ENCODE measurements around the gene SETDB1. TPM values are rescaled to one million over a fixed set of nuclear protein-coding genes. Genes with fewer than 3 reads are reported as not detected.

Gene SETDB1
- polyA plus RNA-seq, 1 donor from 2014 or later, result 39.1 TPM

DNA sequence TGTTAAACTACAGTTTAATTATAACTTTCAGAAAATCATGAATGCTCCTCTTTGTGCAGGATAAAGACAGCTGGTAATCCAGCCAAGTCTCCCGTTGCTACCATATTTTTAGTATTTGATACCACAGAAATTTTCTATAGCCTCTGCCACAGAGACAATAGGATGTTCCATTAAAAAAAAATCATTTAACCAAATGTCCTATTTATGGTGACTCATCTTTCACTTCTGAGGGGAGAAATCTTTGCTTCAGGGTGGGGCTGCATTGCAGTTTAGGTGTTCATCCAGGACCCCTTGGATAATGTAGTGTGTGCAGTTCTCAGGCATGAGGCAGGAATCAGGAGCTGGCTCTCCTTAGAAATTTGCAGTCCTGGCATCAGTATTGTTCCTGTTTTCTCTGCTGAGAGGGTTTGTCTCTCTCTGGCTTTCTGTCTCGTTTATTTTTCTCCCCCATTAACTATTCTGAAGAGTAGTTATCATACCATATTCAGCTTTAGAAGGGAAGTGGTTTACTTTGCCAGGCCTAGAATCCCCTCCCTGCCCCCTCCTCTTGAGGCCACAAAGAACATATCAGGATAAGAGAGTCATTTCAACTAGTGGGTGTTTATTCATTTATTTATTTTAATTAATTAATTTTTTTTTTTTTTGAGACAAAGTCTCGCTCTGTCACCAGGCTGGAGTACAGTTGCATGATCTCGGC, 85.1 kb downstream of the SETDB1 start:
- no peaks in the 10 kb centered on the region for H4K20me1 ChIP-seq (ENCODE audit: insufficient read depth)
- TF ChIP-seq, protein P1, sequence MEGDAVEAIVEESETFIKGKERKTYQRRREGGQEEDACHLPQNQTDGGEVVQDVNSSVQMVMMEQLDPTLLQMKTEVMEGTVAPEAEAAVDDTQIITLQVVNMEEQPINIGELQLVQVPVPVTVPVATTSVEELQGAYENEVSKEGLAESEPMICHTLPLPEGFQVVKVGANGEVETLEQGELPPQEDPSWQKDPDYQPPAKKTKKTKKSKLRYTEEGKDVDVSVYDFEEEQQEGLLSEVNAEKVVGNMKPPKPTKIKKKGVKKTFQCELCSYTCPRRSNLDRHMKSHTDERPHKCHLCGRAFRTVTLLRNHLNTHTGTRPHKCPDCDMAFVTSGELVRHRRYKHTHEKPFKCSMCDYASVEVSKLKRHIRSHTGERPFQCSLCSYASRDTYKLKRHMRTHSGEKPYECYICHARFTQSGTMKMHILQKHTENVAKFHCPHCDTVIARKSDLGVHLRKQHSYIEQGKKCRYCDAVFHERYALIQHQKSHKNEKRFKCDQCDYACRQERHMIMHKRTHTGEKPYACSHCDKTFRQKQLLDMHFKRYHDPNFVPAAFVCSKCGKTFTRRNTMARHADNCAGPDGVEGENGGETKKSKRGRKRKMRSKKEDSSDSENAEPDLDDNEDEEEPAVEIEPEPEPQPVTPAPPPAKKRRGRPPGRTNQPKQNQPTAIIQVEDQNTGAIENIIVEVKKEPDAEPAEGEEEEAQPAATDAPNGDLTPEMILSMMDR (IDR thresholded peaks at IDR 0.05; ENCODE audit: poor library complexity, severe bottlenecking), result no peak
- TF ChIP-seq SMC3 (conservative IDR thresholded peaks at IDR 0.05; ENCODE audit: poor library complexity) (no peak), TAF1 (IDR thresholded peaks at IDR 0.05; ENCODE audit: low read depth) (no peak), MXI1 (conservative IDR thresholded peaks at IDR 0.05; ENCODE audit: poor library complexity, severe bottlenecking) (no peak), POLR2AphosphoS5 (IDR thresholded peaks at IDR 0.05) (no peak), EP300 (conservative IDR thresholded peaks at IDR 0.05; ENCODE audit: poor library complexity, severe bottlenecking) (no peak), EZH2 (IDR thresholded peaks at IDR 0.05; ENCODE audit: borderline replicate concordance, insufficient read depth, low read length, poor library complexity, severe bottlenecking) (no peak), RAD21 (conservative IDR thresholded peaks at IDR 0.05) (no peak)
- TF ChIP-seq, protein P2, sequence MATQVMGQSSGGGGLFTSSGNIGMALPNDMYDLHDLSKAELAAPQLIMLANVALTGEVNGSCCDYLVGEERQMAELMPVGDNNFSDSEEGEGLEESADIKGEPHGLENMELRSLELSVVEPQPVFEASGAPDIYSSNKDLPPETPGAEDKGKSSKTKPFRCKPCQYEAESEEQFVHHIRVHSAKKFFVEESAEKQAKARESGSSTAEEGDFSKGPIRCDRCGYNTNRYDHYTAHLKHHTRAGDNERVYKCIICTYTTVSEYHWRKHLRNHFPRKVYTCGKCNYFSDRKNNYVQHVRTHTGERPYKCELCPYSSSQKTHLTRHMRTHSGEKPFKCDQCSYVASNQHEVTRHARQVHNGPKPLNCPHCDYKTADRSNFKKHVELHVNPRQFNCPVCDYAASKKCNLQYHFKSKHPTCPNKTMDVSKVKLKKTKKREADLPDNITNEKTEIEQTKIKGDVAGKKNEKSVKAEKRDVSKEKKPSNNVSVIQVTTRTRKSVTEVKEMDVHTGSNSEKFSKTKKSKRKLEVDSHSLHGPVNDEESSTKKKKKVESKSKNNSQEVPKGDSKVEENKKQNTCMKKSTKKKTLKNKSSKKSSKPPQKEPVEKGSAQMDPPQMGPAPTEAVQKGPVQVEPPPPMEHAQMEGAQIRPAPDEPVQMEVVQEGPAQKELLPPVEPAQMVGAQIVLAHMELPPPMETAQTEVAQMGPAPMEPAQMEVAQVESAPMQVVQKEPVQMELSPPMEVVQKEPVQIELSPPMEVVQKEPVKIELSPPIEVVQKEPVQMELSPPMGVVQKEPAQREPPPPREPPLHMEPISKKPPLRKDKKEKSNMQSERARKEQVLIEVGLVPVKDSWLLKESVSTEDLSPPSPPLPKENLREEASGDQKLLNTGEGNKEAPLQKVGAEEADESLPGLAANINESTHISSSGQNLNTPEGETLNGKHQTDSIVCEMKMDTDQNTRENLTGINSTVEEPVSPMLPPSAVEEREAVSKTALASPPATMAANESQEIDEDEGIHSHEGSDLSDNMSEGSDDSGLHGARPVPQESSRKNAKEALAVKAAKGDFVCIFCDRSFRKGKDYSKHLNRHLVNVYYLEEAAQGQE (IDR thresholded peaks at IDR 0.05; ENCODE audit: borderline replicate concordance), result no peak
- no peaks in the 10 kb centered on the region for H3F3A ChIP-seq (ENCODE audit: insufficient read depth, low read length, poor library complexity, severe bottlenecking)
- no peaks in the 10 kb centered on the region for H3K27me3 ChIP-seq (ENCODE audit: insufficient read depth, low read depth, low read length)
- H3K27ac ChIP-seq (ENCODE audit: low read length), result no peak overlapping the region
- H3K79me2 ChIP-seq (replicated peaks; ENCODE audit: insufficient read depth, low read length), result peaks cover 6% of the 10 kb centered on the region
- no peak overlapping the region for H3K4me3 ChIP-seq (ENCODE audit: low read length)
- no peak overlapping the region for H3K4me2 ChIP-seq (ENCODE audit: low read length)
- no peaks in the 10 kb centered on the region for H3K9me3 ChIP-seq (ENCODE audit: low read length)
- no peaks in the 10 kb centered on the region for H3K9me2 ChIP-seq (ENCODE audit: insufficient read depth, low read length)
- no peak overlapping the region for H2AFZ ChIP-seq (ENCODE audit: low read depth, low read length)
- H3K9ac ChIP-seq (ENCODE audit: low read length), result no peak overlapping the region
- no peaks in the 10 kb centered on the region for H3K36me3 ChIP-seq (ENCODE audit: insufficient read depth, low read length)

DNA sequence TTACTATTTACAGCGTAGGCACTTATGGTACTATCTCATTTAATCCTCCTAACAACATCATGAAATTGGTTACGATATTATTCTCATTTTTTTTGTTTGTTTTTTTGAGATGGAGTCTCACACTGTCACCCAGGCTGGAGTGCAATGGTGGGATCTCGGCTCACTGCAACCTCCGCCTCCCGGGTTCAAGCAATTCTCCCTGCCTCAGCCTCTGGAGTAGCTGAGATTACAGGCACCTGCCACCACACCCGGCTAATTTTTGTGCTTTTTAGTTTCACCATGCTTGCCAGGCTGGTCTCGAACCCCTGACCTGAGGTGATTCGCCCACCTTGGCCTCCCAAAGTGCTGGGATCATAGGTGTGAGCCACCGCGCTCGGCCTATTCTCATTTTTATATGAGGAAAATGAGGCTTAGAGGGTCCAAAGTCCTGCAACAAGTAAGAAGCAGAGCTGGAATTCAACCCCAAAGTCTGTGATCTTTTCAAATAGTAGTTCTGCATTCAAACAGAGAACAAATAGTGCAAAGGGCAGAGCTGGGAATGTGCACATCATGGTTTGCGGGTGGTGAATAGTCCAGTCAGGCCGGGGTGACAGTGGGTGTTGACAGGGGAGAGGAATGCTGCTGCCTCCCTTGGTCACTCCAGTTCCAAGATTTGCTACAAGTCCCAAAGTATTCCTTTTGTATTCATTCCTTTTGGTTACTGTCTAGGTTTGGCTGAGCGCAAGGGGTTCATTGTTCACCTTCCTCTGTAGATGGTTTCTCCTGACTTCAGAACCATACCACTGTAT, 86.7 kb downstream of the SETDB1 start:
- H3K9me2 ChIP-seq (ENCODE audit: insufficient read depth, low read length), result no peaks in the 10 kb centered on the region
- H3F3A ChIP-seq (ENCODE audit: insufficient read depth, low read length, poor library complexity, severe bottlenecking), result no peaks in the 10 kb centered on the region
- H3K9ac ChIP-seq (ENCODE audit: low read length), result no peak overlapping the region
- no peak for TF ChIP-seq RAD21 (conservative IDR thresholded peaks at IDR 0.05)
- no peak for TF ChIP-seq POLR2AphosphoS5 (IDR thresholded peaks at IDR 0.05)
- no peak for TF ChIP-seq EP300 (conservative IDR thresholded peaks at IDR 0.05; ENCODE audit: poor library complexity, severe bottlenecking)
- TF ChIP-seq TAF1 (IDR thresholded peaks at IDR 0.05; ENCODE audit: low read depth), result no peak
- no peak for TF ChIP-seq SMC3 (conservative IDR thresholded peaks at IDR 0.05; ENCODE audit: poor library complexity)
- TF ChIP-seq, protein P1 (IDR thresholded peaks at IDR 0.05; ENCODE audit: poor library complexity, severe bottlenecking), result no peak
- no peak for TF ChIP-seq MXI1 (conservative IDR thresholded peaks at IDR 0.05; ENCODE audit: poor library complexity, severe bottlenecking)
- H4K20me1 ChIP-seq (ENCODE audit: insufficient read depth), result no peaks in the 10 kb centered on the region
- no peak overlapping the region for H3K4me3 ChIP-seq (ENCODE audit: low read length)
- no peak overlapping the region for H2AFZ ChIP-seq (ENCODE audit: low read depth, low read length)
- no peak overlapping the region for H3K4me2 ChIP-seq (ENCODE audit: low read length)
- H3K27me3 ChIP-seq (ENCODE audit: insufficient read depth, low read depth, low read length), result no peaks in the 10 kb centered on the region
- peaks cover 6% of the 10 kb centered on the region for H3K79me2 ChIP-seq (replicated peaks; ENCODE audit: insufficient read depth, low read length)
- H3K27ac ChIP-seq (ENCODE audit: low read length), result no peak overlapping the region
- H3K36me3 ChIP-seq (ENCODE audit: insufficient read depth, low read length), result no peaks in the 10 kb centered on the region
- H3K9me3 ChIP-seq (ENCODE audit: low read length), result no peaks in the 10 kb centered on the region

All from neural cell (in vitro differentiated cells).